GM18519 (cell line): ENCODE results near the gene CDH4.

Experiments used
- ATAC-seq: cut with Tn5 transposase; IDR thresholded peaks from one replicate; pipeline ENCODE4 v1.9.1; 2021; ENCODE audit warnings: mild to moderate bottlenecking, moderate library complexity; ENCODE audit not compliant: unreplicated experiment, low FRiP score

The CDH4 gene

DNA sequence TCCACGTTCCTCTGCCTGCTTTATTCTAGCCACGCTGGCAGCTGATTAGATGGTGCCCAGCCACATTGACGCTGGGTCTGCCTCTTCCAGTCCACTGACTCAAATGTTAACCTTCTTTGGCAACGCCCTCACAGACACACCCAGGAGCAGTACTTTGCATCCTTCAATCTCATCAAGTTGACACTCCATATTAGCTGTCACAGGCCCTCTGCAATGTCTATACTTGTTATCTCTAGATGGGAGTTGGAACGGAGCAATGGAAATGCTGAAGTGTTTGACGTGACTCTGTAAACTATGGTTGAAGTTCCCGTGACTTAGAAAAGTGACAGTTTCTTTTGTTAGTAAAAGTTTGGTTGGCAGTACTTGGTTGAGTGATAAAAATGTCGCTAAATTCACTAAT is 291.0 kb downstream of the CDH4 start:
- no peak for ATAC-seq

GRCh38 chr20:61543931-61544745 is 292.1 kb downstream of the CDH4 start:
- no peak for ATAC-seq

DNA sequence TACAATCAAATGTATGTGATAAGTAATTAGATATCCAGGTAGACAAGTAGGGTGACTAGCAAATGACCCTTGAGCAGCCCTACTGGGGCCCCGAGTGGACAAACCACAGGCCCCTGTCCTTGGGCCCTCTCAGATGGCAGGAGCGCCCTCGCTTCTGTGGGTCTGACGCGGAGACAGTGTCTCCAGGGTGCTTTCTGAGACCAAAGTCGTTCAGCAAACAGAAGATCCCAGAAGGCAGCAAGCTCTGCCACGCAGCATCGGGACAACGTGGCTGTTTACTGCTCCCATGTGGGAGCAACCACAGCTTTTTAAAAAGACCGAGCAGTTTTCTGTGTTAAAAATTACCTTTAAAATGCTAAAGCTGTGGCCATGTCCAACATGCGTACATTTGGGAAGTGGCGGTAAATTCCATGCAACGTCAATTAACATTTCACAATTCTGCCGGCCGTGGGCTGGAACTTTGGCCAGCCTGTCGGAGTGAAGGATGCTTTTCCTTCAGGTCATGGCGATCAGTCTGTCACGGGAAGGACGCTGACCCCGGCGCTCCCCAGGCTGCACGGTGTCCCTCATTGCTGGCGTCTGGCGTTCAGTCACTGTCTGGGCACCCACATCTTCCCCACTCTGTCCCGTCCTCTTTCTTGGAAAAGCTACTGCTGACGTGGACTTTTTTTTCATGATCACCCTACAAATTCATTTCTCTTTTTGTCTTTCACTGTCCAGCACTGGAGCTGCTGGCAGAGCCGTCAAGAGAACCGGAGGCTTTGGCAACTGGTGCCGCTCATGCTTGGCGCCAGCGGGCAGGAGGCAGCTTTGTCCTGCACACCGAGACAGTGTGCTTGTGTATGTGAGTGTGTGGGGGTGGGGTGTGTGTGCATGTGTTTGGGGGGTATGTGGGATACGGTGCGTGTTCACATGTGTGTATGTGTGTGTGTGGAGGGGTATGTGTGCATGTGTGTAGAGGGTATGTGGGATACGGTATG is 293.1 kb downstream of the CDH4 start:
- no peak for ATAC-seq

GRCh38 chr20:61546641-61547040 is 294.6 kb downstream of the CDH4 start:
- ATAC-seq, result no peak

- no peak for ATAC-seq
Observed at GRCh38 chr20:61548069-61548468, 296.0 kb downstream of the CDH4 start.

DNA sequence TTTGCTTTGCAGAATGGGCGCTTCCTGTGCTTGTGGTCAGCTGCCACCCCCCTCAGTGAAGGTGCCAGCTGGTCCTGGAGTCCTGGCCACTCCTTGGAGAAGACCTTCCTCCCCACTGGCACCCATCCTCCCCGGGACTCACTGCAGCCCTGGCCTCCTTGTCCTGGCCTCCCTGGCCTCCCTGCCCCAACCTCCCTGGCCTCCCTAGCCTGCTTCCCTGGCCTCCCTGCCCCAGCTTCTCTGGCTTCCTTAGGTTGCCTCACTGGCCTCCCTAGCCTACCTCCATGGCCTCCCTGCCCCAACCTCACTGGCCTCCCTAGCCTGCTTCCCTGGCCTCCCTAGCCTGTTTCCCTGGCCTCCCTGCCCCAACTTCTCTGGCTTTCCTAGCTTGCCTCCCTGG is 297.8 kb downstream of the CDH4 start:
- no peak for ATAC-seq

GRCh38 chr20:61551401-61551800 is 299.3 kb downstream of the CDH4 start:
- no peak for ATAC-seq

DNA sequence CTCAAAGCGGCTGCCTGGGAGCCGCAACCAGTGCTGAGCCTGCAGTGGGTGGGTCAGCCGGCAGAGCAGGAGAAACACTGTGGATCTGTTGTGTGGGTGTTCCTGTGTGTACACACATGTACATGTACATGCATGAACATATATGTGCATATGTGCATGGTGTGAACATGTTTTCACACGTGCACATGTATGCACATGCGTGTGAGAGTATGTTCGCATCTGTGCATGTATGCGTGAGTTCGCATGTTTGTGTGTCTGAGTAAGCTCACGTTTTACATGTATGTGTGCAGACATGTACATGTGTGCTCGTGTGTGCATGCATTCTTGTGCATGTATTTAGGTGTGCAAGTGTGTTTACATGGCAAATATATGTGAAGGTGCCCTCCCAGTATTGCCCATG is 302.6 kb downstream of the CDH4 start:
- ATAC-seq, result no peak

GRCh38 chr20:61555566-61555965 is 303.5 kb downstream of the CDH4 start:
- no peak for ATAC-seq

DNA sequence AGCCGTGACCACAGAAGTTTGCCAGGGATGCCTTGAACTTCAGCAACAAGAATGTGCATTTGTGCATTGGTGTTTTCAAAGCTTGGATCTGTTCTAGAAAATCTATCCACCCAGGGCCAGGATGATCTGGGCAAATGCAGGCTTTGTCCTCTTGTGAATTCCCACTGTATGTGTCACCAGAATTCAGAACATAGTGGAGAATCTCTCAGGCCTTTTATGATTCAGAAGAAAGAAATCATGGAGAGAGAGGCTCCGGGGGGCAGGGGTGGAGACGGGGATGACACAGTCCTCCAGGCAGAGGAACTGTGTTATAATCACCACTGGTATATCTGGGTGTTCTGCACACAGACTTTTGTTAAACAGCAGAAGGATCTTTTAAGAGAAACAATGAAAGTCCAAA is 304.1 kb downstream of the CDH4 start:
- no peak for ATAC-seq

DNA sequence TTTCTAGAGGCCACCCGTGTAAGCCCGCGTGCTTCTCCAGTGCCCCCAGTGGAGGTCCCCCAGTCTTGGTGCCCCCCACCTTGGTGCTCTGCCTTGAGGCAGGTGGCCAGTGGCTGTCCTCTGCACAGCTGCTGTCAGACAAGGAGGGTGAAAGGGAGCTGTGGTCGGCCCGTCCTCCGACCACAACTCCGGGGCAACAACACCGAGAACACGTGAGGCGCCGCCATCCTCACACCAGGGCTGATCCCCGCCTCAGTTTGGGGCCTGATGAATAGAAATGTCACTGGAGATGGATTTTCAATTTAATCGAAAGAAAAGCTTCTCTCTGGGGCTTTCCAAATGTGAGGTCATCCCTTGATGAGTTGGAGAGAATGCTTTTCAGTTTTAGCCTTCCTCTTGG is 304.6 kb downstream of the CDH4 start:
- no peak for ATAC-seq

GRCh38 chr20:61557621-61558020 is 305.6 kb downstream of the CDH4 start:
- no peak for ATAC-seq

DNA sequence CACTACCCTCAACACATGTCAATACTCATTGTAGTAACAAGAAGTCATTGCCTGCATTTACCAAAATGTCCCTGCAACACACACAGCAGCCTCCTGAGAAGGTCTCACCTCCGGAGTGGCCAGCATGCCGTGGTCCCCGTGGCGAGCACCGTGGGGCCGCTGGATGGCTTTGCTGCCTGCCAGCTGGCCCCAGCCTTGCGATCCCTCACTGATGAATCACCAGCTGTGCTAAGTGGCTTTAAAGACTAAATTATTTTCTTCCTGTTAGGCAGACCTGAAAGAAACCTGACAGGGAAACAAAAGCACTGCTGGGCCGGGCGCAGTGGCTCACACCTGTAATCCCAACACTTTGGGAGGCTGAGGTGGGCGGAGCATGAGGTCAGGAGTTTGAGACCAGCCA is 306.7 kb downstream of the CDH4 start:
- no peak for ATAC-seq

GRCh38 chr20:61559706-61560315 is 307.8 kb downstream of the CDH4 start:
- ATAC-seq, result no peak

- ATAC-seq, result no peak
Observed at GRCh38 chr20:61560361-61560853, 308.3 kb downstream of the CDH4 start.

DNA sequence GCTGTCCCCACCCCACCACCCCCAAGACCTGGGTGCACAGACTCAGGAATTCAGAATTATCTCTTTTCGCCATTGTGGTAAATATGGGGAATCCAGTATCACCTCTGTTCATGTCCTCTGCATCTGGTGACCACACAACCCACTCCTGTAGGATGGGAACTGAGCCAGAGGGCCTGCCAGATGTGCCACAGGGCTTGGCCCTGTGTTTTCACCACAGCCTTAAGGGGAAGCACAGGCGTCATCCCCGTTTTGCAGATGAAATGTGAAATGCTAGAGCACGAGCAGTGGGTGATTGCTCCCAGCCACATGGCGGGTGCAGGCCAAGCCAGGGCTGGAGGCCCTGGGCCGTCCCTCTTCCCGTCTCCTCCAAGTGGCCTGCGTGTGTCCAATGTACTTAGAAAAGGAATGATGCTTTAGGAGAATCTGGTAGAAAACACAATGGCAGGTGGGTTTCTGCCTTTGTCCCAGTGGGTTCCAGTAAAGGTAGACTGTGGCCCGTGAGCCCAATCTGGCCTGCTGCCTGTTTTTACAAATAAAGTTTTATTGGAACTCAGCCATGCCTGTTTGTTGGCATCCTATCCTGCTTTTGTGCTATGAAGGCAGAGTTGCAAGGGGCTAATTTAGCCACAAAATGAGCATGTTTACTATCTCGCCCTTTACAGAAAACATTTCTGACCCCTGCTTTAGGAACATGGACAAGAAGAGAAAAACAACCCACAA is 309.2 kb downstream of the CDH4 start:
- ATAC-seq, result no peak

DNA sequence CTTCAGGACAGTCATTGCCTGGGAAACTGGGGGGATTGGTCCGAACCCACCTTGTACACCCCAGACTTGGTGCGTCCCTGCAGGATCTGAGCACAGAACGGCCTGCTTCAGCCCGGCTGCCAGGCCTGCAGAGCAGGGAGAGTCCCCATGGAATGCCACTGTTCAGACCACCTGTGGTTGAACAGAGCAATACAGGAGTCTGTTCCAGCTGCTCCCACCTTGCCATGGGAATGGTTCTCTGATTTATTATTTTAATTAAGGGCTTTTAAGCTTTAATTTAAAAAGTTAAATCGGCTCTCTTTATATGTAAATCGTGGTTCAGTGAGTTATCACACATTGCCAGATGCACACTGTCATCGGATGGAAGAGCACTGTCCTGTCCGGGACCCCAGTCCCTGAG is 310.4 kb downstream of the CDH4 start:
- ATAC-seq, result no peak

- no peak for ATAC-seq
Observed at GRCh38 chr20:61562897-61563504, 310.9 kb downstream of the CDH4 start.

DNA sequence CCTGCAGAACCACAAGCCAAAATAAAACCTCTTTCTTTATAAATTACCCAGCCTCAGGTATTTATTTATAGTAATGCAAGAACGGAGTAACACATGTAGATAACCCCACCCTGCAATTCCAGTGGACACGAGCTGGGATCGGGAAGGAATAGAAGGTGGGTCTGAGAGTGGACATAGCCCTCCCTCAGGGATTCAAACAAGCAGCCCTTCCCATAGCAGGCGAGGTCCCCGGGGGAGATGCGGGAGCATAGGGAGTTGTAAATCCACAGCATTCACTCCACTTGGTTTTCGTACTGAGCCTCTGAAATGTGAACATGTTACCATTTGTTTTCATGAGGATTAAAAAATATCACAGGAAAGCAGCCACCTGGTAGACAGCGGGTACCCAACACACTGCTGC is 312.6 kb downstream of the CDH4 start:
- ATAC-seq, result no peak

DNA sequence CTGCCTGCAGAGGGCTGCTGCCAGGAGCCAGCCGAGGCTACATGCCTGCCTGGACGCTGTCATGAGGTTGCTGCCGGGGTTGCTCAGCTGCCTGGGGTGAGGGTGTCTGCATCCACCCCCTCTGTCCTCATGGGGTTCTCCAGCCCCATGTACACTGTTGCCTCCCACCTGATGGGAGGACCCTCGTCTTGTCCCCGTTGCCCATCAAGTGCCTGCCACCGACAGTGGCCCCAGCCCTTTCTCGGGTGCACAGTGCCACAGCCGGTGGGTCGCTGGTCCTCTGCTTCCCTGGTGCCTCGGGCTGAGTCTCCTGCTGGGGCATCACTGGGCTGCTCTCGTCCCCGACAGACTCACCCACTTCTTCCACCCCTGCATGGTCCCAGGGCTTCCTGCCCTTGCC is 313.7 kb downstream of the CDH4 start:
- no peak for ATAC-seq
